Fibroblast of lung (primary cell): Measurements from ENCODE around the gene GLIPR1.

Experiments used
- EZH2 ChIP-seq: IDR thresholded peaks from 2 replicates; pipeline ENCODE4 v1.5.1; 2012; ENCODE audit warnings: low read length, control low read depth, mild to moderate bottlenecking; ENCODE audit errors: missing control alignments
- TF ChIP-seq, protein P1 (sequence below), 2 donors: IDR thresholded peaks in 1 of 2; conservative IDR thresholded peaks in 1 of 2; 1 replicate in 1 of 2; 2 replicates in 1 of 2; pipeline ENCODE4 v1.5.1; 2011 to 2012; ENCODE audit warnings: low read length in 2 of 2, control low read depth in 1 of 2, inconsistent platforms in 1 of 2, low read depth in 1 of 2, mild to moderate bottlenecking in 1 of 2

DNA sequence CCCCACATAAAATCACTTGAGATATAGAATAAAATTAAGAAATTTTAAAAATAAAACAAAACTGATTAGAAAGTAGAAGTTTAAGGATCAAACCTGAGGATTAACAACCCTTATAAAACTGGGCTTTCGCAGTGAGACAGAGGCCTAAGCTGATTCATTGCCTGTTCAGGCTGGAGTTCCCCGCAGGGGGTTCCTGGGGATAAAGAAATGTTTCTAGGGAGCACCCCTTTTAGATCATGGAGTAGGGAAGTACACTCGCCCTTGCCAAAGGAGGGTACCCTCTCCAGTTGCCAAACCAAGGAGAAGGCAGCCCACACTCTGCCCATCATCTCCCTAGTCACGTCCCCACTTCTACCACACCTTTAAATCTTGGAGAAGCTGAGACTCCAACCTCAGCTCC, 6.8 kb downstream of the GLIPR1 start:
- TF ChIP-seq, protein P1, sequence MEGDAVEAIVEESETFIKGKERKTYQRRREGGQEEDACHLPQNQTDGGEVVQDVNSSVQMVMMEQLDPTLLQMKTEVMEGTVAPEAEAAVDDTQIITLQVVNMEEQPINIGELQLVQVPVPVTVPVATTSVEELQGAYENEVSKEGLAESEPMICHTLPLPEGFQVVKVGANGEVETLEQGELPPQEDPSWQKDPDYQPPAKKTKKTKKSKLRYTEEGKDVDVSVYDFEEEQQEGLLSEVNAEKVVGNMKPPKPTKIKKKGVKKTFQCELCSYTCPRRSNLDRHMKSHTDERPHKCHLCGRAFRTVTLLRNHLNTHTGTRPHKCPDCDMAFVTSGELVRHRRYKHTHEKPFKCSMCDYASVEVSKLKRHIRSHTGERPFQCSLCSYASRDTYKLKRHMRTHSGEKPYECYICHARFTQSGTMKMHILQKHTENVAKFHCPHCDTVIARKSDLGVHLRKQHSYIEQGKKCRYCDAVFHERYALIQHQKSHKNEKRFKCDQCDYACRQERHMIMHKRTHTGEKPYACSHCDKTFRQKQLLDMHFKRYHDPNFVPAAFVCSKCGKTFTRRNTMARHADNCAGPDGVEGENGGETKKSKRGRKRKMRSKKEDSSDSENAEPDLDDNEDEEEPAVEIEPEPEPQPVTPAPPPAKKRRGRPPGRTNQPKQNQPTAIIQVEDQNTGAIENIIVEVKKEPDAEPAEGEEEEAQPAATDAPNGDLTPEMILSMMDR (conservative IDR thresholded peaks at IDR 0.05 in 1 of 2, IDR thresholded peaks at IDR 0.05 in 1 of 2; ENCODE audit: low read depth in 1 of 2, low read length in 2 of 2) = no peak
- TF ChIP-seq EZH2 = no peak
